SK-N-SH treated with all-trans-retinoic acid at 6 μM for 48 hours (cell line): ENCODE results near the gene PABPC4L.
"Not testable (repeated sequence)": the region's sequence is repeated elsewhere in the genome, so short reads cannot be mapped to it uniquely, and the experiment has no call there.

Experiments
- CSRNP3 ChIP-seq: fragments of 250-450 bp; sonication (Bioruptor Pico); IDR thresholded peaks from 2 replicates; pipeline ENCODE4 v1.5.1; 2021; ENCODE audit warnings: mild to moderate bottlenecking, moderate library complexity
- PATZ1 ChIP-seq: fragments of 250-450 bp; sonication (Bioruptor Pico); IDR thresholded peaks from 2 replicates; pipeline ENCODE4 v1.8.0; 2020; ENCODE audit warnings: mild to moderate bottlenecking, moderate library complexity, borderline replicate concordance
- ZFP30 ChIP-seq: fragments of 450-650 bp; formaldehyde crosslinking; IDR thresholded peaks from 2 replicates; pipeline ENCODE4 v1.5.0; 2022; ENCODE audit warnings: mild to moderate bottlenecking, moderate library complexity

GRCh38 chr4:134207955-134208354, 6.4 kb upstream of the PABPC4L start:
- TF ChIP-seq CSRNP3, PATZ1, ZFP30 (CRISPR knock-in tag): not testable (repeated sequence)
